DMS153 treated with DMSO at 0.1 percent for 48 hours (cell line): ENCODE measurements around the gene NPR1.
"Not testable (repeated sequence)": the region's sequence is repeated elsewhere in the genome, so short reads cannot be mapped to it uniquely, and the experiment has no call there.

Source experiments
- DNase-seq: peaks from one replicate; lab custom pipeline; 2025; ENCODE audit not compliant: unreplicated experiment; lab: John Stamatoyannopoulos, UW

The NPR1 gene

GRCh38 chr1:153649137-153649862 lies 29.2 kb upstream of the NPR1 start:
- DNase-seq, result no peak

- DNase-seq, result no peak
These were observed 28.6 kb upstream of the NPR1 start for GRCh38 chr1:153649863-153650235.

- no peak for DNase-seq
These were observed 26.7 kb upstream of the NPR1 start for GRCh38 chr1:153651771-153652170.

- DNase-seq, result no peak
These were observed 25.5 kb upstream of the NPR1 start for GRCh38 chr1:153652805-153653500.

GRCh38 chr1:153655333-153655732 lies 23.2 kb upstream of the NPR1 start:
- no peak for DNase-seq

- DNase-seq, result peak; percentile 95
These were observed 19.9 kb upstream of the NPR1 start, which contains the start of gene SNAPIN for GRCh38 chr1:153658400-153659174. TSS of gene SNAPIN (plus strand) at chr1:153658703. CDS start at chr1:153658744, 41 bp downstream.

- DNase-seq, result no peak
These were observed 19.3 kb upstream of the NPR1 start for GRCh38 chr1:153659175-153659534.

GRCh38 chr1:153659656-153660055 lies 18.8 kb upstream of the NPR1 start:
- DNase-seq, result no peak

- DNase-seq, result no peak
These were observed 17.3 kb upstream of the NPR1 start for GRCh38 chr1:153661111-153661708.

GRCh38 chr1:153662269-153662668 lies 16.2 kb upstream of the NPR1 start:
- DNase-seq, result no peak

- DNase-seq, result no peak
These were observed 15.3 kb upstream of the NPR1 start for GRCh38 chr1:153663211-153663610.

GRCh38 chr1:153667439-153667838 lies 11.0 kb upstream of the NPR1 start:
- DNase-seq, result no peak

GRCh38 chr1:153668672-153669071 lies 9.8 kb upstream of the NPR1 start:
- DNase-seq, result not testable (repeated sequence)

GRCh38 chr1:153669606-153670005 lies 8.9 kb upstream of the NPR1 start:
- no peak for DNase-seq

GRCh38 chr1:153670257-153670858 lies 8.1 kb upstream of the NPR1 start:
- no peak for DNase-seq

- DNase-seq, result peak; percentile 100
These were observed 7.4 kb upstream of the NPR1 start, which contains the start of gene ILF2 for GRCh38 chr1:153670859-153671627. TSS of gene ILF2 (minus strand) at chr1:153670993. CDS start at chr1:153670922, 71 bp downstream.

GRCh38 chr1:153671628-153672353 lies 6.7 kb upstream of the NPR1 start:
- DNase-seq, result peak; percentile 89

GRCh38 chr1:153673511-153673910 lies 5.0 kb upstream of the NPR1 start:
- no peak for DNase-seq

GRCh38 chr1:153677718-153678518 lies 570 bp upstream of the NPR1 start:
- DNase-seq, result peak; percentile 25
